ENCODE results near the gene MAD1L1.

MAD1L1 gene

GRCh38 chr7:2151237-2151636 is 81.5 kb downstream of the MAD1L1 start:
- H3K4me1 Mint-ChIP-seq: peaks cover 56% of the 10 kb centered on the region
- H3K27me3 Mint-ChIP-seq (ENCODE audit: low read depth, poor library complexity): no peaks in the 10 kb centered on the region
- no peak for DNase-seq
- no peaks in the 10 kb centered on the region for H3K9me3 Mint-ChIP-seq
- no peak overlapping the region for H3K27ac Mint-ChIP-seq
- peaks cover 29% of the 10 kb centered on the region for H3K36me3 Mint-ChIP-seq (ENCODE audit: low read depth)
- no peak overlapping the region for H3K4me3 Mint-ChIP-seq
- no peak for TF ChIP-seq CTCF (IDR thresholded peaks at IDR 0.05)

GRCh38 chr7:2150445-2150815 is 82.3 kb downstream of the MAD1L1 start:
- Mint-ChIP-seq H3K27me3 (ENCODE audit: low read depth, poor library complexity) (no peaks in the 10 kb centered on the region), H3K4me3 (no peak overlapping the region), H3K4me1 (peaks cover 55% of the 10 kb centered on the region), H3K36me3 (ENCODE audit: low read depth) (peaks cover 30% of the 10 kb centered on the region), H3K27ac (peak overlapping the region; percentile 92), H3K9me3 (no peaks in the 10 kb centered on the region)
- no peak for TF ChIP-seq CTCF (IDR thresholded peaks at IDR 0.05)
- no peak for DNase-seq

GRCh38 chr7:2149672-2150444 is 82.9 kb downstream of the MAD1L1 start:
- TF ChIP-seq CTCF (IDR thresholded peaks at IDR 0.05): no peak
- Mint-ChIP-seq H3K4me1 (peaks cover 50% of the 10 kb centered on the region), H3K4me3 (no peak overlapping the region), H3K9me3 (no peaks in the 10 kb centered on the region), H3K27ac (peak overlapping the region; percentile 10), H3K27me3 (ENCODE audit: low read depth, poor library complexity) (no peaks in the 10 kb centered on the region), H3K36me3 (ENCODE audit: low read depth) (peaks cover 25% of the 10 kb centered on the region)
- no peak for DNase-seq

- Mint-ChIP-seq H3K4me3 (no peak overlapping the region), H3K4me1 (peaks cover 40% of the 10 kb centered on the region), H3K27ac (no peak overlapping the region), H3K36me3 (ENCODE audit: low read depth) (peaks cover 20% of the 10 kb centered on the region), H3K9me3 (no peaks in the 10 kb centered on the region), H3K27me3 (ENCODE audit: low read depth, poor library complexity) (no peaks in the 10 kb centered on the region)
- no peak for DNase-seq
- no peak for TF ChIP-seq CTCF (IDR thresholded peaks at IDR 0.05)
Observed at GRCh38 chr7:2148814-2149213, 83.9 kb downstream of the MAD1L1 start.

- no peak for TF ChIP-seq CTCF (IDR thresholded peaks at IDR 0.05)
- H3K4me1 Mint-ChIP-seq: peaks cover 38% of the 10 kb centered on the region
- H3K27me3 Mint-ChIP-seq (ENCODE audit: low read depth, poor library complexity): no peaks in the 10 kb centered on the region
- H3K27ac Mint-ChIP-seq: no peak overlapping the region
- no peak overlapping the region for H3K4me3 Mint-ChIP-seq
- H3K9me3 Mint-ChIP-seq: no peaks in the 10 kb centered on the region
- peaks cover 17% of the 10 kb centered on the region for H3K36me3 Mint-ChIP-seq (ENCODE audit: low read depth)
- DNase-seq: no peak
Observed at GRCh38 chr7:2148189-2148588, 84.6 kb downstream of the MAD1L1 start.

All from nephron progenitor cell (in vitro differentiated cells).